SK-N-SH (cell line): Measurements from ENCODE around the gene ROBO1. TPM values are rescaled to one million over a fixed set of nuclear protein-coding genes. Genes with fewer than 3 reads are reported as not detected.

ENCODE experiments used
- CTCF ChIA-PET: fragments of 300-600, 350-600 bp; formaldehyde crosslinking; extraction: SDS; loops from one replicate; lab custom pipeline; 2021; lab: Yijun Ruan, JAX
- POLR2A ChIA-PET: fragments of 350-600 bp; sonication (Branson Sonifier 250); formaldehyde crosslinking; extraction: SDS; loops from one replicate; lab custom pipeline; 2020; ENCODE audit warnings: antibody characterized with exemption, inconsistent platforms; lab: Yijun Ruan, JAX
- DNase-seq: peaks from one replicate; pipeline ENCODE4 v3.0.0; 2012
- H2AFZ ChIP-seq: fragments of 200-600 bp; sonication (generic); 2 replicates; pipeline ENCODE4 v1.8.1; 2016; ENCODE audit warnings: antibody characterized with exemption, mild to moderate bottlenecking, low read depth
- H3F3A ChIP-seq: fragments of 200-600 bp; sonication (generic); replicated peaks from 2 replicates; pipeline ENCODE3; 2016; ENCODE audit warnings: antibody characterized with exemption, mild to moderate bottlenecking; ENCODE audit not compliant: insufficient read depth
- H3K27ac ChIP-seq, 2 experiments: fragments of 200-500 bp in 1 of 2; fragments of 200-600 bp in 1 of 2; sonication (Bioruptor generic) in 1 of 2; sonication (generic), shearing (Covaris generic) in 1 of 2; 2 replicates each; pipeline versions ENCODE4 v1.5.1 to v1.6.1; 2014 to 2016; ENCODE audit warnings: low read depth in 2 of 2, inconsistent platforms in 1 of 2, low read length in 1 of 2, mild to moderate bottlenecking in 1 of 2, mixed read lengths in 1 of 2
- H3K27me3 ChIP-seq: fragments of 200-600 bp; sonication (generic), shearing (Covaris generic); 2 replicates; pipeline ENCODE4 v1.6.1; 2016; ENCODE audit warnings: mixed run types; ENCODE audit not compliant: insufficient read depth
- H3K36me3 ChIP-seq, 2 experiments: fragments of 200-500 bp in 1 of 2; fragments of 200-600 bp in 1 of 2; sonication (Bioruptor generic) in 1 of 2; sonication (generic) in 1 of 2; replicated peaks in 1 of 2; 2 replicates each; pipeline versions ENCODE3 to v1.5.1; 2014 to 2016; ENCODE audit warnings: low read length in 1 of 2, mild to moderate bottlenecking in 1 of 2; ENCODE audit not compliant: insufficient read depth in 2 of 2, control insufficient read depth in 1 of 2
- H3K4me1 ChIP-seq, 2 experiments: fragments of 200-500 bp in 1 of 2; fragments of 200-600 bp in 1 of 2; sonication (Bioruptor generic) in 1 of 2; sonication (generic), shearing (Covaris generic) in 1 of 2; 2 replicates each; pipeline versions ENCODE4 v1.5.1 to v1.6.1; 2014 to 2016; ENCODE audit warnings: low read depth in 1 of 2, low read length in 1 of 2, mixed run types in 1 of 2; ENCODE audit not compliant: insufficient read depth in 2 of 2, control insufficient read depth in 1 of 2
- H3K4me2 ChIP-seq: fragments of 200-600 bp; sonication (generic), shearing (Covaris generic); 2 replicates; pipeline ENCODE4 v1.6.1; 2017; ENCODE audit warnings: mixed run types
- H3K4me3 ChIP-seq, 2 experiments: fragments of 200-500 bp in 1 of 2; fragments of 200-600 bp in 1 of 2; sonication (Bioruptor generic) in 1 of 2; sonication (generic), shearing (Covaris generic) in 1 of 2; 2 replicates each; pipeline versions ENCODE4 v1.5.1 to v1.8.1; 2014 to 2016; ENCODE audit warnings: low read depth in 2 of 2, inconsistent platforms in 1 of 2, low read length in 1 of 2, mild to moderate bottlenecking in 1 of 2, mixed read lengths in 1 of 2, moderate library complexity in 1 of 2
- H3K79me2 ChIP-seq: fragments of 200-600 bp; sonication (generic); 2 replicates; pipeline ENCODE4 v1.8.1; 2017; ENCODE audit warnings: mild to moderate bottlenecking; ENCODE audit not compliant: insufficient read depth
- H3K9ac ChIP-seq: fragments of 200-600 bp; sonication (generic); 2 replicates; pipeline ENCODE4 v1.6.1; 2017; ENCODE audit warnings: mixed run types
- H3K9me2 ChIP-seq: fragments of 200-600 bp; sonication (generic); 2 replicates; pipeline ENCODE4 v1.6.1; 2017; ENCODE audit warnings: mixed run types
- H3K9me3 ChIP-seq: fragments of 200-600 bp; sonication (generic); 2 replicates; pipeline ENCODE4 v1.6.1; 2017; ENCODE audit warnings: mixed run types, mild to moderate bottlenecking, moderate library complexity
- H4K20me1 ChIP-seq: fragments of 200-600 bp; sonication (generic); 2 replicates; pipeline ENCODE4 v1.6.1; 2017; ENCODE audit warnings: mild to moderate bottlenecking, mixed run types; ENCODE audit not compliant: insufficient read depth
- CHD2 ChIP-seq: fragments of 150-350 bp; IDR thresholded peaks from 2 replicates; pipeline ENCODE4 v1.6.1; 2018; ENCODE audit warnings: low read length; ENCODE audit not compliant: partially characterized antibody
- ELF1 ChIP-seq: IDR thresholded peaks from 2 replicates; pipeline ENCODE4 v1.4.0; 2012
- EZH2phosphoT487 ChIP-seq: fragments of 200-600 bp; sonication (generic); IDR thresholded peaks from 2 replicates; pipeline ENCODE4 v1.6.1; 2017; ENCODE audit warnings: low read depth, mixed run types, mild to moderate bottlenecking, antibody characterized with exemption, moderate library complexity, borderline replicate concordance
- GABPA ChIP-seq: IDR thresholded peaks from 2 replicates; pipeline ENCODE4 v1.4.0; 2012; ENCODE audit warnings: low read depth, mild to moderate bottlenecking
- GATA2 ChIP-seq: sonication (generic); formaldehyde crosslinking; IDR thresholded peaks from 2 replicates; pipeline ENCODE4 v1.5.0; 2020; ENCODE audit warnings: mild to moderate bottlenecking, missing genetic modification reagents
- MEF2A ChIP-seq: IDR thresholded peaks from 2 replicates; pipeline ENCODE4 v1.4.0; 2012; ENCODE audit warnings: low read depth, borderline replicate concordance
- NFIC ChIP-seq: IDR thresholded peaks from 2 replicates; pipeline ENCODE4 v1.4.0; 2012; ENCODE audit warnings: borderline replicate concordance
- POLR2AphosphoS5 ChIP-seq: IDR thresholded peaks from 2 replicates; pipeline ENCODE4 v1.6.1; 2012; ENCODE audit warnings: low read depth, low read length
- RAD21 ChIP-seq: IDR thresholded peaks from 2 replicates; pipeline ENCODE4 v1.6.1; 2012; ENCODE audit warnings: mild to moderate bottlenecking, low read length
- RCOR1 ChIP-seq: fragments of 150-350 bp; IDR thresholded peaks from 2 replicates; pipeline ENCODE4 v1.6.1; 2017; ENCODE audit warnings: antibody characterized with exemption, low read length
- RXRA ChIP-seq: IDR thresholded peaks from 2 replicates; pipeline ENCODE4 v1.4.0; 2012; ENCODE audit warnings: low read depth, mild to moderate bottlenecking, borderline replicate concordance
- TAF1 ChIP-seq: IDR thresholded peaks from 2 replicates; pipeline ENCODE4 v1.6.1; 2012; ENCODE audit warnings: low read depth, mild to moderate bottlenecking, low read length, moderate library complexity, borderline replicate concordance
- TCF12 ChIP-seq: IDR thresholded peaks from 2 replicates; pipeline ENCODE4 v1.4.0; 2012
- YY1 ChIP-seq: IDR thresholded peaks from 2 replicates; pipeline ENCODE4 v1.4.0; 2012; ENCODE audit warnings: low read depth, mild to moderate bottlenecking
- ZBTB33 ChIP-seq: IDR thresholded peaks from 2 replicates; pipeline ENCODE4 v1.4.0; 2012; ENCODE audit warnings: low read depth, borderline replicate concordance
- WGBS: methylation state at CpG from one replicate; pipeline ENCODE4 v1.1.6; 2017; ENCODE audit warnings: low lambda C conversion rate; 5-methylcytosine and 5-hydroxymethylcytosine counted together
- polyA plus RNA-seq, 3 experiments: library from polyadenylated mRNA; depleted of rRNA; stranded (reverse); fragments of >200 nt; gene quantifications; 2 replicates each; pipeline ENCODE4 v1.2.3, GENCODE V29; 2012
- TF ChIP-seq, protein P1 (sequence below): IDR thresholded peaks from 2 replicates; pipeline ENCODE4 v1.4.0; 2012; ENCODE audit warnings: low read depth
- TF ChIP-seq, protein P2 (sequence below): IDR thresholded peaks from 2 replicates; pipeline ENCODE4 v1.4.0; 2012; ENCODE audit warnings: low read depth, borderline replicate concordance
- TF ChIP-seq, protein P3 (sequence below): fragments of 150-350 bp; IDR thresholded peaks from 2 replicates; pipeline ENCODE4 v1.6.1; 2017; ENCODE audit warnings: antibody characterized with exemption, low read length, low read depth, borderline replicate concordance
- TF ChIP-seq, protein P4 (sequence below): fragments of 200-600 bp; sonication (generic); IDR thresholded peaks from 2 replicates; pipeline ENCODE4 v1.6.1; 2017; ENCODE audit warnings: antibody characterized with exemption, mild to moderate bottlenecking, moderate library complexity

The ROBO1 gene
- polyA plus RNA-seq, 1 of the 3 experiments (the other 2 are of a cell fraction), result 22.7 TPM

GRCh38 chr3:79568938-79569337 is 198.9 kb downstream of the ROBO1 start:
- CTCF ChIA-PET, result interaction anchor here (0.6 to 1.0 kb wide), 2 partner anchors 11 to 1038 kb away, joined by 3 to 4 read pairs; no protein-coding TSS in a partner anchor
- H3K79me2 ChIP-seq, result no peaks in the 10 kb centered on the region
- POLR2A ChIA-PET, result no interaction called here

More at GRCh38 chr3:79568938-79569337, 198.9 kb downstream of the ROBO1 start:
- no peak overlapping the region for H3K9ac ChIP-seq
- H3K27me3 ChIP-seq, result no peaks in the 10 kb centered on the region
- H3K36me3 ChIP-seq, result no peaks in the 10 kb centered on the region
- DNase-seq, result no peak
- no peak overlapping the region for H3K4me2 ChIP-seq
- no peak overlapping the region for H3K4me3 ChIP-seq
- H3K9me3 ChIP-seq, result no peaks in the 10 kb centered on the region; the same call in 1 of the 2 replicates
- no peaks in the 10 kb centered on the region for H3F3A ChIP-seq
- no peaks in the 10 kb centered on the region for H4K20me1 ChIP-seq
- no peak overlapping the region for H2AFZ ChIP-seq
- WGBS, result 84% methylated on average over 10 of the region's 10 CpGs
- H3K9me2 ChIP-seq, result no peaks in the 10 kb centered on the region
- no peaks in the 10 kb centered on the region for H3K4me1 ChIP-seq
- no peak for TF ChIP-seq GABPA
- TF ChIP-seq RAD21, result no peak
- no peak for TF ChIP-seq GATA2 (CRISPR knock-in tag)
- TF ChIP-seq TAF1, result no peak
- TF ChIP-seq YY1, result no peak
- TF ChIP-seq TCF12, result no peak
- no peak for TF ChIP-seq ZBTB33
- TF ChIP-seq, protein P1, sequence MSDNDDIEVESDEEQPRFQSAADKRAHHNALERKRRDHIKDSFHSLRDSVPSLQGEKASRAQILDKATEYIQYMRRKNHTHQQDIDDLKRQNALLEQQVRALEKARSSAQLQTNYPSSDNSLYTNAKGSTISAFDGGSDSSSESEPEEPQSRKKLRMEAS, result no peak
- TF ChIP-seq, protein P2, sequence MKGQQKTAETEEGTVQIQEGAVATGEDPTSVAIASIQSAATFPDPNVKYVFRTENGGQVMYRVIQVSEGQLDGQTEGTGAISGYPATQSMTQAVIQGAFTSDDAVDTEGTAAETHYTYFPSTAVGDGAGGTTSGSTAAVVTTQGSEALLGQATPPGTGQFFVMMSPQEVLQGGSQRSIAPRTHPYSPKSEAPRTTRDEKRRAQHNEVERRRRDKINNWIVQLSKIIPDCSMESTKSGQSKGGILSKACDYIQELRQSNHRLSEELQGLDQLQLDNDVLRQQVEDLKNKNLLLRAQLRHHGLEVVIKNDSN, result no peak
- no peak for TF ChIP-seq MEF2A
- TF ChIP-seq RXRA, result no peak
- TF ChIP-seq, protein P3, sequence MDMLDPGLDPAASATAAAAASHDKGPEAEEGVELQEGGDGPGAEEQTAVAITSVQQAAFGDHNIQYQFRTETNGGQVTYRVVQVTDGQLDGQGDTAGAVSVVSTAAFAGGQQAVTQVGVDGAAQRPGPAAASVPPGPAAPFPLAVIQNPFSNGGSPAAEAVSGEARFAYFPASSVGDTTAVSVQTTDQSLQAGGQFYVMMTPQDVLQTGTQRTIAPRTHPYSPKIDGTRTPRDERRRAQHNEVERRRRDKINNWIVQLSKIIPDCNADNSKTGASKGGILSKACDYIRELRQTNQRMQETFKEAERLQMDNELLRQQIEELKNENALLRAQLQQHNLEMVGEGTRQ, result no peak
- TF ChIP-seq, protein P4, sequence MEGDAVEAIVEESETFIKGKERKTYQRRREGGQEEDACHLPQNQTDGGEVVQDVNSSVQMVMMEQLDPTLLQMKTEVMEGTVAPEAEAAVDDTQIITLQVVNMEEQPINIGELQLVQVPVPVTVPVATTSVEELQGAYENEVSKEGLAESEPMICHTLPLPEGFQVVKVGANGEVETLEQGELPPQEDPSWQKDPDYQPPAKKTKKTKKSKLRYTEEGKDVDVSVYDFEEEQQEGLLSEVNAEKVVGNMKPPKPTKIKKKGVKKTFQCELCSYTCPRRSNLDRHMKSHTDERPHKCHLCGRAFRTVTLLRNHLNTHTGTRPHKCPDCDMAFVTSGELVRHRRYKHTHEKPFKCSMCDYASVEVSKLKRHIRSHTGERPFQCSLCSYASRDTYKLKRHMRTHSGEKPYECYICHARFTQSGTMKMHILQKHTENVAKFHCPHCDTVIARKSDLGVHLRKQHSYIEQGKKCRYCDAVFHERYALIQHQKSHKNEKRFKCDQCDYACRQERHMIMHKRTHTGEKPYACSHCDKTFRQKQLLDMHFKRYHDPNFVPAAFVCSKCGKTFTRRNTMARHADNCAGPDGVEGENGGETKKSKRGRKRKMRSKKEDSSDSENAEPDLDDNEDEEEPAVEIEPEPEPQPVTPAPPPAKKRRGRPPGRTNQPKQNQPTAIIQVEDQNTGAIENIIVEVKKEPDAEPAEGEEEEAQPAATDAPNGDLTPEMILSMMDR, result no peak
- TF ChIP-seq NFIC, result no peak
- TF ChIP-seq EZH2phosphoT487, result no peak
- TF ChIP-seq ELF1, result no peak
- TF ChIP-seq RCOR1, result no peak
- no peak for TF ChIP-seq CHD2
- TF ChIP-seq POLR2AphosphoS5, result no peak
- H3K27ac ChIP-seq, result no peak overlapping the region
